Measurements from ENCODE around the gene EPHA8. TPM values are rescaled to one million over a fixed set of nuclear protein-coding genes. Genes with fewer than 3 reads are reported as not detected.

EPHA8 gene
- total RNA-seq, 1 experiment from 2014 or later = not detected

- TF ChIP-seq CTCF (IDR thresholded peaks at IDR 0.05; ENCODE audit: insufficient read depth in 1 of 2, low read depth in 1 of 2, low read length in 1 of 2, severe bottlenecking in 1 of 2, unreplicated experiment in 1 of 2) = no peak
- H3K27me3 ChIP-seq (replicated peaks; ENCODE audit: control insufficient read depth, insufficient read depth, low read length) = no peaks in the 10 kb centered on the region
- H3K9me3 ChIP-seq = no peaks in the 10 kb centered on the region
- H3K36me3 ChIP-seq (ENCODE audit: control insufficient read depth, insufficient read depth, low read length) = no peaks in the 10 kb centered on the region; the same call in 1 of the 2 replicates
- Mint-ChIP-seq H3K27me3 (ENCODE audit: insufficient read depth, unreplicated experiment) (no peaks in the 10 kb centered on the region), H3K27ac (ENCODE audit: unreplicated experiment) (no peak overlapping the region), H3K4me1 (ENCODE audit: low read depth, unreplicated experiment) (no peaks in the 10 kb centered on the region), H3K9me3 (ENCODE audit: unreplicated experiment) (no peaks in the 10 kb centered on the region), H3K36me3 (ENCODE audit: insufficient read depth, unreplicated experiment) (peaks cover 14% of the 10 kb centered on the region), H3K4me3 (ENCODE audit: unreplicated experiment) (no peak overlapping the region)
- no peak overlapping the region for H3K4me3 ChIP-seq (ENCODE audit: low read depth, low read length)
- POLR2A ChIA-PET = no interaction called here
- no peak for DNase-seq
- intact Hi-C loops (cut with micrococcal nuclease; ENCODE audit: unreplicated experiment) = no loop called here
- CTCF ChIA-PET = no interaction called here
- no TSS peak for BruUV-seq (replicated peaks)
- H3K4me1 ChIP-seq = no peaks in the 10 kb centered on the region
Measured at GRCh38 chr1:22536506-22536905, 26.8 kb upstream of the EPHA8 start.

GRCh38 chr1:22537441-22538139 is 25.7 kb upstream of the EPHA8 start:
- CTCF ChIA-PET = no interaction called here
- DNase-seq = no peak
- no peak overlapping the region for H3K4me3 Mint-ChIP-seq (ENCODE audit: unreplicated experiment)

GRCh38 chr1:22539510-22540118 is 23.7 kb upstream of the EPHA8 start:
- TF ChIP-seq CTCF (IDR thresholded peaks at IDR 0.05; ENCODE audit: insufficient read depth in 1 of 2, low read depth in 1 of 2, low read length in 1 of 2, severe bottlenecking in 1 of 2, unreplicated experiment in 1 of 2) = no peak
- H3K36me3 Mint-ChIP-seq (ENCODE audit: insufficient read depth, unreplicated experiment) = peaks cover 10% of the 10 kb centered on the region
- H3K4me3 Mint-ChIP-seq (ENCODE audit: unreplicated experiment) = no peak overlapping the region
- H3K9me3 ChIP-seq = no peaks in the 10 kb centered on the region
- H3K4me1 Mint-ChIP-seq (ENCODE audit: low read depth, unreplicated experiment) = no peaks in the 10 kb centered on the region
- H3K9me3 Mint-ChIP-seq (ENCODE audit: unreplicated experiment) = no peaks in the 10 kb centered on the region
- BruUV-seq (replicated peaks) = no TSS peak
- CTCF ChIA-PET = no interaction called here
- H3K4me1 ChIP-seq = no peaks in the 10 kb centered on the region
- POLR2A ChIA-PET = interaction anchor here (0.6 kb wide), 1 partner anchor 92 kb away, joined by 3 read pairs; no protein-coding TSS in a partner anchor
- no peaks in the 10 kb centered on the region for H3K27me3 Mint-ChIP-seq (ENCODE audit: insufficient read depth, unreplicated experiment)
- no peak overlapping the region for H3K27ac Mint-ChIP-seq (ENCODE audit: unreplicated experiment)
- H3K4me3 ChIP-seq (ENCODE audit: low read depth, low read length) = no peak overlapping the region
- H3K27me3 ChIP-seq (replicated peaks; ENCODE audit: control insufficient read depth, insufficient read depth, low read length) = no peaks in the 10 kb centered on the region
- H3K36me3 ChIP-seq (ENCODE audit: control insufficient read depth, insufficient read depth, low read length) = no peaks in the 10 kb centered on the region
- intact Hi-C loops (cut with micrococcal nuclease; ENCODE audit: unreplicated experiment) = loop anchor here (5.0 kb wide), 1 partner anchor 103 kb away; the partner anchor contains the start of gene C1QC
- no peak for DNase-seq

More at GRCh38 chr1:22537441-22538139, 25.7 kb upstream of the EPHA8 start:
- H3K27me3 ChIP-seq (replicated peaks; ENCODE audit: control insufficient read depth, insufficient read depth, low read length) = no peaks in the 10 kb centered on the region
- no peaks in the 10 kb centered on the region; the same call in 1 of the 2 replicates for H3K36me3 ChIP-seq (ENCODE audit: control insufficient read depth, insufficient read depth, low read length)
- Mint-ChIP-seq H3K27ac (ENCODE audit: unreplicated experiment) (no peak overlapping the region), H3K36me3 (ENCODE audit: insufficient read depth, unreplicated experiment) (peaks cover 10% of the 10 kb centered on the region), H3K9me3 (ENCODE audit: unreplicated experiment) (no peaks in the 10 kb centered on the region), H3K27me3 (ENCODE audit: insufficient read depth, unreplicated experiment) (no peaks in the 10 kb centered on the region), H3K4me1 (ENCODE audit: low read depth, unreplicated experiment) (no peaks in the 10 kb centered on the region)
- H3K4me3 ChIP-seq (ENCODE audit: low read depth, low read length) = no peak overlapping the region
- H3K9me3 ChIP-seq = no peaks in the 10 kb centered on the region
- TF ChIP-seq CTCF (IDR thresholded peaks at IDR 0.05; ENCODE audit: insufficient read depth in 1 of 2, low read depth in 1 of 2, low read length in 1 of 2, severe bottlenecking in 1 of 2, unreplicated experiment in 1 of 2) = no peak
- no peaks in the 10 kb centered on the region for H3K4me1 ChIP-seq
- POLR2A ChIA-PET = no interaction called here
- BruUV-seq (replicated peaks) = no TSS peak
- intact Hi-C loops (cut with micrococcal nuclease; ENCODE audit: unreplicated experiment) = no loop called here

Data from Caco-2 (cell line).